ENCODE measurements around the gene UNC80. TPM values are rescaled to one million over a fixed set of nuclear protein-coding genes. Genes with fewer than 3 reads are reported as not detected.

UNC80 gene
- total RNA-seq, 1 experiment from 2014 or later: 1.8 TPM

- H3K27me3 ChIP-seq (replicated peaks; ENCODE audit: insufficient read depth, low read depth, low read length, poor library complexity): no peaks in the 10 kb centered on the region
- H3K4me3 ChIP-seq (ENCODE audit: low read depth, low read length, poor library complexity, severe bottlenecking): no peak overlapping the region
Observed at GRCh38 chr2:209905691-209906090, 134.1 kb downstream of the UNC80 start.

GRCh38 chr2:209907746-209908145, 136.1 kb downstream of the UNC80 start:
- no peak for TF ChIP-seq EZH2 (IDR thresholded peaks at IDR 0.05; ENCODE audit: borderline replicate concordance, low read depth, low read length, poor library complexity, severe bottlenecking)
- no peak for TF ChIP-seq CTCF (conservative IDR thresholded peaks at IDR 0.05; ENCODE audit: low read depth, low read length)
- Histone ChIP-seq H3K4me3 (ENCODE audit: low read depth, low read length, poor library complexity, severe bottlenecking) (no peak overlapping the region), H3K27me3 (replicated peaks; ENCODE audit: insufficient read depth, low read depth, low read length, poor library complexity) (no peaks in the 10 kb centered on the region), H3K27ac (ENCODE audit: low read depth, low read length, poor library complexity, severe bottlenecking) (no peak overlapping the region), H3K4me1 (ENCODE audit: insufficient read depth, low read length, poor library complexity, severe bottlenecking) (no peaks in the 10 kb centered on the region), H3K9me3 (ENCODE audit: low read depth, low read length, poor library complexity, severe bottlenecking) (no peaks in the 10 kb centered on the region), H3K36me3 (ENCODE audit: insufficient read depth, low read length, poor library complexity, severe bottlenecking) (no peaks in the 10 kb centered on the region)
- BruUV-seq (replicated peaks): no TSS peak
- ChIA-PET CTCF (no interaction called here), POLR2A (ENCODE audit: low non-redundant PET) (no interaction called here)
- intact Hi-C loops (cut with micrococcal nuclease; ENCODE audit: unreplicated experiment): no loop called here
- no peak for DNase-seq (ENCODE audit: low spot score)

More at GRCh38 chr2:209905691-209906090, 134.1 kb downstream of the UNC80 start:
- no peaks in the 10 kb centered on the region for H3K36me3 ChIP-seq (ENCODE audit: insufficient read depth, low read length, poor library complexity, severe bottlenecking)
- intact Hi-C loops (cut with micrococcal nuclease; ENCODE audit: unreplicated experiment): no loop called here
- H3K9me3 ChIP-seq (ENCODE audit: low read depth, low read length, poor library complexity, severe bottlenecking): no peaks in the 10 kb centered on the region
- BruUV-seq (replicated peaks): no TSS peak
- ChIA-PET POLR2A (ENCODE audit: low non-redundant PET) (no interaction called here), CTCF (no interaction called here)
- no peak for TF ChIP-seq CTCF (conservative IDR thresholded peaks at IDR 0.05; ENCODE audit: low read depth, low read length)
- H3K27ac ChIP-seq (ENCODE audit: low read depth, low read length, poor library complexity, severe bottlenecking): no peak overlapping the region
- DNase-seq (ENCODE audit: low spot score): no peak
- peaks cover 3% of the 10 kb centered on the region for H3K4me1 ChIP-seq (ENCODE audit: insufficient read depth, low read length, poor library complexity, severe bottlenecking)

- no peak for DNase-seq (ENCODE audit: low spot score)
- Histone ChIP-seq H3K9me3 (ENCODE audit: low read depth, low read length, poor library complexity, severe bottlenecking) (no peaks in the 10 kb centered on the region), H3K27ac (ENCODE audit: low read depth, low read length, poor library complexity, severe bottlenecking) (no peak overlapping the region), H3K27me3 (replicated peaks; ENCODE audit: insufficient read depth, low read depth, low read length, poor library complexity) (no peaks in the 10 kb centered on the region), H3K4me1 (ENCODE audit: insufficient read depth, low read length, poor library complexity, severe bottlenecking) (no peaks in the 10 kb centered on the region), H3K36me3 (ENCODE audit: insufficient read depth, low read length, poor library complexity, severe bottlenecking) (no peaks in the 10 kb centered on the region), H3K4me3 (ENCODE audit: low read depth, low read length, poor library complexity, severe bottlenecking) (no peak overlapping the region)
- CTCF ChIA-PET: no interaction called here
- BruUV-seq (replicated peaks): no TSS peak
- no peak for TF ChIP-seq EZH2 (IDR thresholded peaks at IDR 0.05; ENCODE audit: borderline replicate concordance, low read depth, low read length, poor library complexity, severe bottlenecking)
- no peak for TF ChIP-seq CTCF (conservative IDR thresholded peaks at IDR 0.05; ENCODE audit: low read depth, low read length)
- POLR2A ChIA-PET (ENCODE audit: low non-redundant PET): no interaction called here
- intact Hi-C loops (cut with micrococcal nuclease; ENCODE audit: unreplicated experiment): no loop called here
Observed at GRCh38 chr2:209908511-209908910, 136.9 kb downstream of the UNC80 start.
